Cerebellar nuclear complex (tissue), 1 donor: ENCODE measurements around the gene DCLK2.

Source experiments
- DNase-seq, 2 experiments: peaks; one replicate each; lab custom pipeline; 2025; lab: John Stamatoyannopoulos, UW

DCLK2 gene

DNA sequence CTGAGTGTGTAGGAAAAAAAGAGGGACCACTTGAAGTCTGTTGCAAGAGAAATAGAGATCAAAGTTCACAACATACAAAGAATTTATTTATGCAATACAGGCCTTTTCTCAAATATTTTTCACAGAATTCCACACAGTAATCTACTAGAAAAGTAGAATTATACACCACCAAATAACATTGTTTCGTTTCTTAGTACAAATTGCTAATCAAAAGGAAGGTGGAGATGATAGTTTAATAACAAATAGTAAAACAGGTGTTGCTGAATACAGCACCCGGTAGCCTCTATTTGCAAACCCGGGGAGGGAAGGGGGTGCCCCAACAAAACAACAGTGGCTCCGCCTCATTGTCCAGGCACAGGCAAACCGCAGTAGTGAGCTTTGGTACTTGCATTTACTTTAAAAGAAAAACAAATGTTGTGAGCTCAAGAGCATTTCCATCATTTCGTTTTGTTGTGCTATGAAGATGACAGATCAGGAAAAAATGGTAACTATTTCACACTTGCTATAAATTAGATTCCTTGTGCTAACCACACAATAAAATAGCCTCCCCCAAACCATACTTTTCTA lies 186.4 kb downstream of the DCLK2 start:
- no peak for DNase-seq

DNA sequence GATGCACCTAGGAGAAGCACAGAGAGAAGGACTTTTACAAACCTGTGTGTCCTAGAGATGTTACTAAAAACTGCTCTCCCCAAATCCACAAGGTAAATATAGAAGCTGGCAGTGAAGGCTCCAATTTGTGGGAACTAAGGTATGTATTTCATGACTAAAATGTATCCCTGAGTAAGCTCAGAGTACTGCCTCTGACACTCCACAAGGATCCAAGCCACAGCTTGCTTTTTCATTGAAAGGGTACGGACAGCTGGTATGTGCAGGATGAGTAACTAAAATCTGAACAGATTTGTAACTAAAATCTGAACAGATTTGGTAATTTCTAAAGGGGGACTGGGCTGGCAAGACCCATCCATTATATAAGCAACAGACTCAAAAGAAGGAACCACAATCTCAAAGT lies 187.6 kb downstream of the DCLK2 start:
- no peak for DNase-seq

DNA sequence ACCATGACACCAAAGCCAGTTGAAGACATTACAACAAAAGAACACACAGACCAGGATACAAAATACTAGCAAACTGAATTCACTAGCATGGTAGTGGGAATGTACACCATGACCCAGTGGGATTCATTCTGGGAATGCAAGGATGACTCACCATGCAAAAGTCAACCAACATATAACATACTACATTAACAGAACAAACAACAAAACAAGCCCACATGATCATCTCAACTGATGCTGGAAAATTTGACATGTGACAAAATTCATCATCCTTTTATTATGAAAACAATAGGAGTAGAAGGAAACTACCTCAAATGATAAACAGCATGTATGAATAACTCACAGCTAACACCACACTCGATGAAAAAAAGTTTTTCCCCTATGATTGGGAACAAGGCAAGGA lies 190.2 kb downstream of the DCLK2 start:
- DNase-seq: no peak

DNA sequence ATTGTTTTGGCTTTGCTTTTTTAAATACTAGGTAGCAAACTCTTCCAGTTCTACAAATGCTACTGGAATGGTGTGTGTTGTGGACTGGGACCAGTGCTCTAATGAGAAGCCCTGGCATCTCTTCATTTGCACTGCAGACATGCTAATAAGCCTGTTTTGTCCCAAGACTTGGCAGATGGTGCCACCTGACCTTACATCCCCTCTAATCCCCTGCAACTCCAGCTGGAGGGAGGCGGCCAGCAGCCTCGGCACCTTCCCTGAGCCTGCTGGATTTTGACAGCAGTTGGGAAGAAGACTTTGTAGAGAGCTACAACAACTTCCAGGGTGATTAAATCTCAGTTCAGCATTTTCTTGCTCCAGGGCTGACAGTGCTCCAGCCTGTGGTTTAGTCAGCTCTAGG lies 200.0 kb downstream of the DCLK2 start:
- DNase-seq: no peak

DNA sequence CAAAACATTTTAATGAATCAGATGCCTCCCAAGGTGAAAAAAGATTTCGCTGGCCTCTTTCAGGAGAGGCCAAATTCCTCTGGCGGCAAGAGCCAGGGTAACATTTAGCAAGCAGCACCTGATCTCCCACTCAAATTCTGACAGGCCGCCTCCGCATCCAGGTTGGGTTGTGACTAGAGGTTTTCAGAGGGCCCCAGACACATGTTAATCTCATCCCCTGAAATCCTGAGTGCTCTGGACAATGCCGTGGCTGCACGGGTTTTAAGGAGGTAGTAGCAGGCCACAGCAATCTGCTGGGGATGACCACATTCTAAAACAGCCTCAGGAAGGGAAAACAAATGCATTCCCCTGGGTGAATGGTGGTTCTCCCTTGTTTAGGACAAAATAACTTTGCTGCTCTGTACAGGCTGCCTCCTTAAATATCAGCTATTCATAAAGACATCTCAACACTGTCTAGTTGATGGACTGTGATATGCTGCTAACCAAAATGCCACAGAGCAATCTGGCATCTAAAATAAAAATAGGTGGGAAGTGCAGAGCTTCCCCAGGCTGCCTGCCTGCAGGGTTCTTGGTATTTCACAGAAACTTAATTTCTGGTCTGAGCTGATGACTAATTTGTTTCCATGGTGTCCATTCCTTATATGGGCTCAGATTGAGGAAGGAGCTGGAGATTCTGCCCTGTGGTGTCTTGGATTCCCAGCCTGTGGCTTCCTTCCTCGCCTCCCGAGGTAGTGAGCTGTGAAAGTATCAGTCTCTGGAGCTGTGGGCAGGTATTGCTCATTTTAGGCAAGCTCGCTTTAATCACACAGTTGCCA lies 202.0 kb downstream of the DCLK2 start:
- no peak for DNase-seq

DNA sequence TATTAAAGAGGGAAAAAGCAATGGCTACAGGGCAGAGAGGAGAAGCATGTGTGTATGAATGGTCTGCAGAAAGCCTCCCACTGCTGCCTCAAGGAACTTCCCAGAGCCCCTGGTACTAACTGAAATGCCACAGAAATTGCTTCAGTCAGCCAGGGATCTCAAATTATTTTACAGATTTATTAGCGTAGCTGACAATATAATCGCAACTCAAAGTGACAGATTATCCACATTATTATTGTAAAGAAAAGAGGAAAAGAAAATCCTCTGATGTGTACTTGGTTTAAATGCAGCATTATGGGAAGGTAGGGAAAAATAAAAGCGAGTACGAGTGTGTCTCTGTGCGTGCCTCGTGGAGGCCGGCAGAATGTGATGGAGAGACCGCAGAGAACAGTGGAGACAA lies 202.7 kb downstream of the DCLK2 start:
- no peak for DNase-seq

DNA sequence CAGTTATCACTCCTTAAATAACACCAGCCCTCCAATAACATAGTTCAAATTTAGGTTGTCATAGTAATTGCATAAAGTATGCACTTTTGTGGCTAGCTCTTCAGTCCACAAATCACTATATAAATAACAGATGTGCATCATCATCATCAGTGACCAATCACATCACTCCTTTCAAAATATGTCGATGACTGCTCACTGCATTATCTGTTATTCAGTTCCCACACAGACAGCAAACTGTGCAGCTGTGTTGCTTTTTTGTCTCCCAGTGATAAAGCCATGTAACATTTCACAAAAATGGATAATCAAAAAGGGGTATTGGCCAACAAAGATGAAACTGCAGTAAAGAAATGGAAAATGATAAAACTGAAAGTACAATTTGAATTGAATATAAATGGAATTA lies 205.4 kb downstream of the DCLK2 start:
- DNase-seq: no peak

DNA sequence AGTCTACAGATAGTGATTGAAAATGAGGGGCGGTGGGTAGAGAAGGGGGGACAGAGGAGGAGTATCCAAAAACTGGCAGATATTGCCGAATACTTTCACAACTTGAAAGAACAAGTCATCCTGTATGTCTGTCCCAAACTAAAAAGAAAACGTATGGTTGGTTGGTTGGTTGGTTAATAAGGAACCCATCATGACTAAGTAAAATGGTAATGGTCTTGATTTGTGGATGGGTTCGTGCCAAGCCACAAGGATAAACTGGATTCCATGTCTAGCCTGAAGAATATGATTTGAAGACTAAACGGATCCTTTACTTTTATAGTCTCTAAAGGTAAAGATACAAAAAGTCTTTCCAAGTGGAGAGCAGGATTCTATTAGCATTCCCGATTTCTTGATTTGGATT lies 208.4 kb downstream of the DCLK2 start:
- DNase-seq: no peak

DNA sequence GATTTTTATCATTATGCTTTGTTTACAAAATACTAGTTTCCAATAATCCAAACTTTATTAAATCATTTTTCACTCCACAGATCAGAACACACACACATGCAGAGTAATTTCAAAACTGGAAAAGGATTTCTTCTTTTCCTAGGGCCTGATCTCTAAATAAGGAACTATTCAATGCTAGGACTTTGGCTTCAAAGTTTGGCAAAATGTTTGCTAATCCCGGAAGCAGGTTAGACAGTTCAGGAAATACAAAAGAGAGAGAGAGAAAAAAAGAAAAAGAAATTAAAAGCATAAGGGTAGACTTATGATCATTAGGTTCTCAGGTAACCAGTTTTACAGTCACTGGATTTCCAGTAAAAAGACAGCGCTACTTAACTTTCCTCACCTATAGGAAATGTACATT lies 211.0 kb downstream of the DCLK2 start:
- DNase-seq: no peak

DNA sequence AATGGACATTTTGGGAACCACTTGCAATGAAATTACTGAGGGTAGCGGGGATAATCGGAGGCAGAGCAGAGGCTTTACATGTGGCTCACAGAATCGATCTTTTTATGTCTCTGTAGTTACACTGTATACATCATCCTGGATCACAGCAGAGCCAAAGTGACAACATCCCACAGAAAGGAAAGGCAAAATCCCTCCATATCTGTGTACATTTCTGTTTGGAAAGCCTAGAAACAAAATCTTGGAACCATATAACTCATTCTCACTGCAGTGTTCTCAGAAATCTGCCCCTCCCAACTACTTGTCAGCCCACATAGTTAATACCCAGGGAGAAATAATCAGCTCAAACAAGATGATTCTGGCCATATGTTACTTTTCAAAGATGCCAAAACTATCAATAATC lies 211.6 kb downstream of the DCLK2 start:
- no peak for DNase-seq

DNA sequence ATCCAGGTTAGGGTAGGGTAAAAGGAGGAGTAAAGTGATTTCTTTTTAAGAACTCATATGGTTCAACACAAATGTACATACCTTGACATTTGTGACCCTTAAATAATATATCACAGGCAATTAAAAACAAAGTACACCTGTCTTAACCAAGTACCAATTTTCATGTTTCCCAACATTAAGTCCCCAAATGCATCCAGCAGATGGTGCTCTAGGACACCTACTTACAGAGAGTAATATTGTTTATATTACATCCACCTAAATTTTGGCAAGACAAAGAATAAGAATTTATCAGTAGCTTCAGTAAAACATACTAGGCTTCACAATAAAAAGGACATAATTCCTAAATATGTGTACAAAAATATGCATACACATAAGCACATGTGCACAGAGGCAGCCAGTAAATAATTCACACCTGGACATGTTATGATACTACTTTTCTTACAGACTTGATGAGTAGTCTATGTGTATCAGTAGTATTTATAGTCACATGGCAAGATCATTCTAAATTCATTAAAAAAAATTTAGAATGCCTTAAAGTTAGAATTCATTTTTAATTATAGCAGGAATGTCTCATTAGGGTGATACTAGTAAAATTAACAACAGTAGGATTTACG lies 219.7 kb downstream of the DCLK2 start:
- DNase-seq: no peak

DNA sequence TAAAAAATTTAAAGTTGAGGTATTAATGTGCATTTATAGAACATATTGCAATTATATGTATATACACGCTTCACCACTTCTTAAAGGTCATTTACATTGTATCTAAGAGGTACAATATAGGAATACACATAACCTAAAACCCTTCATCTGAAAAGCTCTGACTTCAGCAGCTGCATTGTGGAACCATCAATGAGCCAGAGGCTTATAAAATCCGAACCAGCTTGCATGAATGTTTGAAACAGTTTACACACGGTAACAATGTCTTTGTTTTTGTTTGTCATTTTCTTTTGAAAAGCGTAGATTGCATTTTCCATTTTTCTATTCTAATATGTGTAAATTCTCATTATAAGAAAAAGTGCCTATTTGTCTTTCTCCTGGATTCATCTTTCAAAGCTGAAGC lies 221.6 kb downstream of the DCLK2 start:
- DNase-seq: no peak

DNA sequence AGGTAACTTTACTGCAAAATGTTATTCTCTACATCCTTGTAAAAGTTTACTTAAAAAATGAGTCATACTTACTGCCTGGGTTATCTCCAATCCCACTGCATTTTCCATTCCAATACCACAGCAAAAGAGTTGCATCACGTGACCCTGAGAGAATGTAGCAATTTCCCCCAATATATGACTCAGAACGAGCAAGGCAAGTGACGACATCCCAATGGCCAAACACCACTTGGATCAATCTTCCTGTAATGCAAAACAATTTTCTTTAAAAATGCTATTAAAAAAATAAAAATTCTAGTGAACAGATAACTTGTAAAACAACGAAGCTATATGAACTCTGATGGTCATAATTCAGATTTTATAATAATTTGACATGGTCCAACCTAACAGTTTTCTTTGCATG lies 224.3 kb downstream of the DCLK2 start:
- DNase-seq: no peak

DNA sequence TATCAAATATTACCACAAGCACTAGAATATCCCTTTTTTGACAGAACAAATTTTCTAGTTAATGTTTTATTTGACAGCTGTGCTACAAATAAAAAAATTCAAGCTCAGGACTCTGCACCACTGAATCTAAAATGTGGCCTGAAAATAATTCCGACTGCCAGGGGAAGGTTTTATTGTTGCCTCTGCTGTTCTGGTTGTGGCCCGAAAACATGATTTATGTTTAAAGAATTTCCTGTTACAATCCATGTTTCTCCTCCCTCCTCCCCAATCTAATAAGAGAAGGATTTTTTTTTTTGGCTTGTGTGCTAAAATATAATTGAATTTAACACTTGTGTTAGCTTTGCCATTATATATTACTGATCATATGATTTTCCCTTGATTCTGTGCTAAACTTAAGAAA lies 227.8 kb downstream of the DCLK2 start:
- DNase-seq: no peak

DNA sequence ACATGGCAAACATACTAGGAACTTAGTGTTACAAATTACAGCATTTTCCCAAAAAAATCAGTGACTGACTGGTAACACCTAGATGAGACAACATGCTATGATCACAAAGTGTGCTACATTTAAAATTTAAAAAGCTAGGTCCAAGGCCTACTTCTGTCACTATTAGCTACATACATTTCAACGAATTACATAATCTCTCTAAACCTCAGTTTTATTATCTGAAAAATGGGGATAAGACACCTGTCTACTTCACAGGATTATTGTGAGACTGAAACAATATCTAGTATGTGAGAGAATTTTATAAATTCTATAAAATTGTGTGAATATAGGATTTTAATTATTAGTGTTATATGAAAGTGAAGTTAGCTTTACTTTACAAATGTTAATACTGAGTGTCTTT lies 228.5 kb downstream of the DCLK2 start:
- no peak for DNase-seq
